Stimulated activated CD4-positive, alpha-beta T cell treated with anti-CD3 and anti-CD28 coated beads, Interleukin-1b, Interleukin-23, amount 100 ng/mL, for 1 hour (primary cell): ENCODE results near the gene GSS.

Experiments used
- DNase-seq, 2 donors: peaks; one replicate each; pipeline ENCODE4 v3.0.0-alpha.2; 2020; ENCODE audit warnings: low read depth in 2 of 2

Gene GSS

GRCh38 chr20:34946661-34947060 lies 8.9 kb downstream of the GSS start:
- no peak for DNase-seq

DNA sequence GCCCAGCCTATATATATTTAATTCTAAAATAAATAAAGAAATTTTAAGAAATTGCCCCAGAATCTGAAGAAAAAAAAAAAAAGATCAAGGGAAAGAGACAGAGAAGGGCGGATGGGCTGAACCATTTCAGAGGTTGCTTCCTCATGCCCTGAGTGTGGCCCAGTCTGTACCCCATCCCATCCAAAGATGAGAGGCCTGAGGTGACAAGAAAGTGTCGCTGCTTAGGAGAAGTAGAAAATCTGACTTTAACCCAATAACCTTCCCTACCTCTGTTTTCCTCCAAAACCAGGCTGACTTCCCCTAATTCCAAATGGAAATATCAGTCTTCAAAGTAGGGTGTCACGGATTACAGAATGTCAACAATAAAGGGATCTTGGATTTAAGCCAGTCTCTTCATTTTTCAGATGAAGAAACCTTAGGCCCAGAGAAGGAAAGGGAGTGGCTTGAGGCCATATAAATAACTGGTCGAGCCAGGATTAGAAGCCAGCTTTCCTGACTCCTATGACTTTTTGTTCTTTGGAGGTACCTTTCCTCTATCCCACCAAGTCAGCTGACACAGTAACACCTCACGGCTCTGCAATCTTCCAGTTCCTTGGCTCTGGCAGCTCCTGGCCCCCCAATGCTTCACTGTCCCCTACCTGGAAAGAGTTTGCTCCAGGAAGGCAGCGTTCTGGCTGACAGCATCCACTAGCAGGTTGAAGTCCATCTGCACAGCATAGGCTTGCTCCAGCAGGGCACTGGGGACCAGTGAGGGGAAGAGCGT lies 10.1 kb downstream of the GSS start:
- DNase-seq: no peak

DNA sequence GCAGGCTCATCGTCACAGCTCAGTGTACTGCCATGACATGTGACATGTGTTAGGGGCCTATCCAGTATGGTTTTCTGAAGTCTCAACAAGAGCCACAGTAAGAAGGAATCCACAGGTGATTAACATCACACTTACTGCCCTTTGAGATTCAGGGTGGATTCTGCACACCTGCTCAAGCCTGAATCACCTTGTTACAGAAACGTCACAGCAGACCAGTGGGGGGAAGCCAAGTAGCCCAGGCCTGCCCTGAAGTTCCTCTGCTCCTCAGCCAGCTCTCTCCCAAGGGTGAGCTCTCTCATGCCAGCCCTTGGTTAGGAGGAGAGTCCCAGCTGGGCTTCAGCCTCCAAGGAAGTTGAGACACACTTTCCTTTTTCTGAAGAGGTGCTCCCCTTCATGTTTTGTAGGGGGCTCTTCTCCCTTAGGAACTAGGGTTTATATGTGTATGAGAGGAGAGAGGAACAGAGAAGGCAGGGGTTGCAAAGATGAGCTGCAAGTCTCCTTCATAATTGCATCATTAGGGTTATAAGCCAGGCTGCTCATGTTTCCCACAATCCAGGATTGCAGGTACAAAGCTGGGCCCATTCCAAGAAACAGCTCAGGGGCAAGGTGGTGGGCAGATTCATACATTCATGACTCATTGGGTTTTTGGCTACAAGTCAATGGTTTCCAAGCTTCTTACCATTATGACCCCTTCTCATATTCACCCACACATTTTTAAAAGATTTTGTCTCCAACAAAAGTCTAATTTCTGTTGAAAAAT lies 11.6 kb downstream of the GSS start:
- DNase-seq: no peak

DNA sequence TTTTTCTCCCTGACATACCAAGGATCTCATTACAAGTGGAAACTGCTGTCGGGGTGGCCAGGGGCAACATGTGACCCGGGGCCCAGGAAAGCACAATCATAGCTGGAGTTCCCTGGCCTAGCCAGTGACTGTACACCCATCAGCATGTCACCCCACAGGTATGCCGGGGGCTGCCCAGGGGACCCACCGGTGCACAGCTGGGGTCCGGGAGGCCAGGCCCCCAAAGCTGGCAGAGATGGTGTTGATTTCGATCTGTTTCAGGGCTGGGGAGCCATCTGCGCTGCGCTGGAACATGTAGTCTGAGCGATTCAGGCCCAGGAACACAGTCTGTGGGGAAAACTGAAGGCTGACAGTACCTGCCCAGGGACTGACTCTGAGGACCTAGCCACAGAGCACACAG lies 13.3 kb downstream of the GSS start:
- DNase-seq: no peak

GRCh38 chr20:34941226-34941625 lies 14.4 kb downstream of the GSS start:
- no peak for DNase-seq

DNA sequence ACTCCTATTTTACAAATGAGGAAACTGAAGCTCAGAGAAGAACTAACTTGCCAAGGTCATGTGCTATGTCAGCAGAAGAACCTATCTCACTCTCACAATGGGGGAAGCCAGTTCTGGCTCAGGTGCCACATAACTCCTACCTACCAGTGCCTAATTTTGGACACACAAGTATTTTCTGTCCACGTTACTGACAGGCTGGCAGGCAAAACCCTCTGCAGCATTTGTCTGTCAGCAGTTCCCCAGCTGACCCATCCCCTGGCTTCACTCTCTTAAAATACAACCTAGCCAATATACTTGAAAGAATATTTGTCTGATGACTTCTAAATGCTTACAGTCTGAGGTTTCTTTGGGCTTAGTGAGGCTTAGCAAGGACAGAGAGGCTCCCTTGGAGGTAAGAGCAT lies 15.5 kb downstream of the GSS start:
- DNase-seq: no peak

- DNase-seq: no peak
Measured at GRCh38 chr20:34938466-34939163, 17.0 kb downstream of the GSS start.

DNA sequence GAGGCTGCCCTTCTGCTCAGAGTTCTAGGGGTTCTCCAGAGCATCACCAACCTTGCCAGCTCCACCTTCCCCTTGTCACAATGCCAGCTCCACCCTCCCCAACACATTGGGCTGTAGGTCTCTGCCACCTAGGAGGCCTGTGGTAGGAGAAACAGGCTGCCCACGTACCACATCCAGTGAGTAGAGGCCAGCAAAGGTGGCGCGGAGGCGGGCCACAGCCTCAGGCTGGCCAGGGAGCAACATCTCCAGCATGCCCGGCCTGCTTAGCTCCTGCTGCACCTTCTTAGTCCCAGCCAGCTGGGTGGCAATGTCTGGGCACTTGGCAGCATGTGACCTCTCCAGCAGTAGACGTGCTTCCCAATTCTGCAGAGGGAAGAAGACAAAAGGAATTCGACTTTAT lies 23.8 kb downstream of the GSS start:
- no peak for DNase-seq

- no peak for DNase-seq
Measured at GRCh38 chr20:34928411-34928810, 27.2 kb downstream of the GSS start.

DNA sequence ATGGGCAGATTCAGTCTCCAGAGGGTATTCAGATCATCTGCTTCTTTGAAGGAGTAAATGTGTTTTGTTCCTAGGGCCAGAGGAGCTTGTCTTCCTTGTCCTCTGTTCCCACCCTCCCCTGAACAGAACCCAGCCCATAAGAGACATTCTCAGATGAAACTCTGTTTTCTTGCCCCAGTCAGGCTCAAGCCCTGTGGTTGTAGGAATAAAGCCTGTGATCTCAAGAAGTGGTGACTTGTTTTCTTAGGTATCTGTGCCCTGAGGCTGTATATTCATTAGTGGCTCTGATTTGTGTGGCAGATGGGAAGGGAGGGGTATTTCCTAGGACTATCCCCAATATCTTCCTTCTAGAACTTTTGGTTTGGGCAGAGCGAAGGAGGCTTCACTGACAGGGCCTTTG lies 27.9 kb downstream of the GSS start:
- no peak for DNase-seq

DNA sequence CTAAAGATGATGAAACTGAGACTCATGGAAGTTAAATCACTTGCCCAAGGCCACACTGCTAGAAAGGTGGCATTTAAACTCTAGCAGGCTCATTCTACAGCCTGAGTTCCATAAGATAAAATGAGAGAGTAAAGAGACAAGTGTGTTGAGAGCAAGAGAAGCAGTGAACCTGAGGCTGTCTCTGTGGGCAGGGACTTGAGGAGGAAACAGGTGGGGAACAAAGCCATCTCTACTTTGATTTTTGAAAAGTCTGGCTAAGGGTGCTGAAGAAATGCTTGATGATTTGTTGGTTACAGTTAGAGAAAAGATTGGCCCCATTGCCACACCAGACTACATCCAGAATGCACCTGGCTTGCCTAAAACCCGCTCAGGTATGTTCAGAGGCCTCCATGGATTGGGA lies 29.0 kb downstream of the GSS start:
- DNase-seq: no peak

DNA sequence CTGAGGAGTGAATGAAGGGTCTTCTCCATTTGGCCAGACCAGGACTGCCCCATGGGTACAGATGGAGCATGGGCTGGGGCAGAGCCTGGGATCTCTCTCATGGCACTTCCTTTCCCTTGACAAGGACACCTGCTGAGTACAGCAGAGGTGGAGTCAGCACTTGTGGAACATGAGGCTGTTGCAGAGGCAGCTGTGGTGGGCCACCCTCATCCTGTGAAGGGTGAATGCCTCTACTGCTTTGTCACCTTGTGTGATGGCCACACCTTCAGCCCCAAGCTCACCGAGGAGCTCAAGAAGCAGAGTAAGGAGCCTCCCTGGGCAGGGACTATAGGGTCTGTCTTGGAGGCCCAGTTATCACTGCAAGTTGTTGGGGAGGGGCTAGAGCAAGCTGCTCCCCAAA lies 29.6 kb downstream of the GSS start:
- DNase-seq: no peak

- no peak for DNase-seq
Measured at GRCh38 chr20:34925341-34925740, 30.3 kb downstream of the GSS start.

- DNase-seq: no peak
Measured at GRCh38 chr20:34923414-34923813, 32.2 kb downstream of the GSS start.

DNA sequence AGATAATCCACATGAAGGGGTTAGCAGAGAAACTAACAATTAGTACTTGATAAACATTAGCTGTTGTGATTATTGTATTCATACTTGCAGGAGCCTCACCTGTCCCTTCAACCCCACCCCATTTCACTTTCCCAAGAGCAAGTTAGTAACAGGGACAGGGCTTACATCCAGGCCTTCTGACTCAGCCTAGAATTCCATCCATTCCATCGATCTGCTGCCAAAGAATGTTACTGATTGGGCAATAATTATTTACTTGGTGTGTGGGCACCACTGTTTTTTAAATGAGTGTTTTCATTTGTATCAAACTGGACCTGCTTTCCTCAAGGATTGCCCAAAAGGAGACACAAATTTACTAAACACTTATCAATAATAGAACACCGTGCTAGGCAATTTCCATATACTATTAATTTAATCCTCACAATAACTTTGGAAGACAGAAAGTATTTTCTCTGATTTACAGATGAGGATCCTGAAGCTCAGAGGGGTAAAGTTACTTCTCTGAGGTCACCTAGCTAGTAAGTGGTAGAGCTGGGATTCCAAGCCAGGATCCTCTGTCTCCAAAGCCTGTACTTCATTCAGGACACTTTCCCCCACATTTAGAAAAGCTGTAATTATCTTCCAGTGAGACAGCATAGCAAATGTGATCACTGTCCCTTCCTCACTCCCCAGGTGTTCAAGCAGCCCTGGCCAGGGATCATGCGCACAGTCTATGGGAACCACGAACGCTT lies 32.8 kb downstream of the GSS start:
- no peak for DNase-seq

- no peak for DNase-seq
Measured at GRCh38 chr20:34921436-34921835, 34.2 kb downstream of the GSS start.

GRCh38 chr20:34920055-34920454 lies 35.6 kb downstream of the GSS start:
- no peak for DNase-seq

GRCh38 chr20:34916774-34917354 lies 38.7 kb downstream of the GSS start:
- no peak for DNase-seq

DNA sequence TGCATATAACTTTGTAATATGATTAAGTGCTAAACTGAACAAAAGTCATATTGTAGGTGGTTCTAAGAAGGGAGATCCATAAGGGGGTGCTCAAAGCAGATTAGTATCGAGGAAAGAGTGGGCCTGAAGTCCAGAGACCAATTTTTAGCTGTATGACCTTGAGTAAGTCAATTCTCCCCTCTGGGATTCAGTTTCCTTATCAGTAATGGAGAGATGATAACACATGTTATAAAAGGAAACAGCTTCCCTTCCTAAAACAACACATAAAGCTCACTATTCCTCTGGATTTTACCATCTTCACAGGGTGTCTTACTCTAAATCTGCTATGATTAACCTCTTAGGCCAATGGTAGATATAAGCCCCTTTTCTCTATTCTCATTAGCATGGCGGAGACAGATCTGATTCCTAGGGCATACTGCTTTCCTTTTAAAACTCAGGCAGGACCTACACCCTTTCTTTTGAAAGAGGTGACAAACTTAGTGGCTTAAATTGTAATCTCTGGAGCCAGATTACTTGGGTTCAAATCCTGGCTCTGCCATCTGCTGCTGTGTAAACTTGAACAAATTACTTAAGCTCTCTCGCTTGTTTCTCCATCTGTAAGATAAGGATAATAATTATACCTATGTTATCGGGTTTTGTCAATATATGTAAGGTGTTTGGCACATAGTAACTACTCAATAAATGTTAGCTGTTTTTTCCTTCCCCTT lies 39.7 kb downstream of the GSS start:
- DNase-seq: no peak

- no peak for DNase-seq
Measured at GRCh38 chr20:34915131-34915530, 40.5 kb downstream of the GSS start.
